Esophagus squamous epithelium (tissue), 5 donors: ENCODE measurements around the gene RNF208. TPM values are rescaled to one million over a fixed set of nuclear protein-coding genes. Genes with fewer than 3 reads are reported as not detected.
A peak's percentile ranks its signal among the peaks of the same experiment; 100 is the strongest.
"Not testable (repeated sequence)": the region's sequence is repeated elsewhere in the genome, so short reads cannot be mapped to it uniquely, and the experiment has no call there.

Source experiments
- DNase-seq: peaks from one replicate; lab custom pipeline; 2025; lab: John Stamatoyannopoulos, UW
- H3K27ac ChIP-seq, 4 donors: fragments of 200-600 bp; sonication (generic); one replicate each; pipeline ENCODE4 v1.5.1; 2016 to 2019; ENCODE audit warnings: mild to moderate bottlenecking in 1 of 4
- H3K27me3 ChIP-seq, 4 donors: fragments of 200-600 bp; sonication (generic); 1 replicate in 3 of 4; 2 replicates in 1 of 4; pipeline versions ENCODE4 v1.5.1 to v1.6.0; 2017 to 2021; ENCODE audit warnings: antibody characterized with exemption in 1 of 4
- H3K36me3 ChIP-seq, 3 donors: fragments of 200-600 bp; sonication (generic); one replicate each; pipeline ENCODE4 v1.5.1; 2016 to 2019
- H3K4me1 ChIP-seq, 3 donors: fragments of 200-600 bp; sonication (generic); one replicate each; pipeline ENCODE4 v1.5.1; 2017 to 2019
- H3K4me3 ChIP-seq, 4 donors: fragments of 200-600 bp; sonication (generic); 1 replicate in 3 of 4; 2 replicates in 1 of 4; pipeline ENCODE4 v1.5.1; 2016 to 2019; ENCODE audit warnings: mild to moderate bottlenecking in 2 of 4, moderate library complexity in 1 of 4
- H3K9me3 ChIP-seq, 3 donors: fragments of 200-600 bp; sonication (generic); one replicate each; pipeline ENCODE4 v1.5.1; 2016 to 2019
- POLR2A ChIP-seq, 4 donors: fragments of 450-650 bp; IDR thresholded peaks; one replicate each; pipeline ENCODE4 v1.6.1; 2017; ENCODE audit warnings: antibody characterized with exemption in 4 of 4, mild to moderate bottlenecking in 4 of 4, moderate library complexity in 3 of 4
- WGBS, 2 donors: methylation state at CpG; one replicate each; pipeline ENCODE4 v1.1.5; 2018; 5-methylcytosine and 5-hydroxymethylcytosine counted together
- intact Hi-C: fragments of 100-400 bp; cut with DNase I; formaldehyde crosslinking; loops from one replicate; pipeline ENCODE4 v1.15.0; 2022
- total RNA-seq, 4 donors: library from RNA; depleted of rRNA; stranded (reverse); fragments of >200 nt; gene quantifications; one replicate each; pipeline ENCODE4 v1.1.0, GENCODE V29; 2016
- TF ChIP-seq, protein P1 (sequence below), 6 experiments: fragments of 450-650 bp in 4 of 6; fragments of 200-600 bp in 2 of 6; sonication (generic) in 2 of 6; IDR thresholded peaks; one replicate each; pipeline ENCODE4 v1.5.1; 2016 to 2019; ENCODE audit warnings: antibody characterized with exemption in 6 of 6, mild to moderate bottlenecking in 4 of 6, moderate library complexity in 4 of 6
- donor health status: DM: yes; HTN: yes; CAD: no.

RNF208 gene
- total RNA-seq, 4 donors from 2014 or later = 2.3 to 3.2 (median 2.5) TPM

DNA sequence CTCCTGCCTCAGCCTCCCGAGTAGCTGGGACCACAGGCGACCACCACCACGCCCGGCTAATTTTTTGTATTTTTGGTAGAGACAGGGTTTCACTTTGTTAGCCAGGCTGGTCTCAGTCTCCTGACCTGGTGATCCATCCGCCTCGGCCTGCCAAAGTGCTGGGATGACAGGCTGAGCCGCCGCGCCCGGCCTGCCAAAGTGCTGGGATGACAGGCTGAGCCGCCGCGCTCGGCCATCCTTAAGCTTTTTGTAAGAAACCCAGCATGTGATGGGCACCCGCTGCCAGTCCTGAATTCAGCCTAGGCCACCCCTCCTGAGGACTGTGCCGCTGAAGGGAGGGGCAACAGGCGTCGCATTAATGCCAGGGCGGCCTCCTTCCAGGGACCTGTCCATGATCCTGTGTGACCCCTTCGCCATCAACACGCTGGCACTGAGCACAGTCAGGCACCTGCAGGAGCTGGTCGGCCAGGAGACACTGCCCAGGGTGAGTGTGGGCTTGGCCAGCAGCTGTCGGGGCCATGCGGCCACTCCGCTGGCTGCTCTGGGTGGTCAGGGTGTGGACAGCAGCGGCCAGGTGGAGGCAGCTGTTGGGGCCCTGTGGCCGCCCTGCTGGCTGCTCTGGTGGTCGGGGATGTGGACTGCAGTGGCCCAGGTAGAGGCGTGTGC lies 43.6 kb upstream of the RNF208 start:
- Histone ChIP-seq H3K27ac (no peak overlapping the region), H3K27me3 (no peaks in the 10 kb centered on the region), H3K4me3 (no peak overlapping the region), H3K4me1 (peaks cover 0 to 33% (median 11%) of the 10 kb centered on the region in 3 donors), H3K36me3 (peaks cover 23 to 87% (median 28%) of the 10 kb centered on the region in 3 donors), H3K9me3 (no peaks in the 10 kb centered on the region)
- DNase-seq = no peak
- intact Hi-C loops = no loop called here
- WGBS, 2 donors = 89 to 100% methylated on average over 1 to 14 of the region's 29 CpGs
- TF ChIP-seq POLR2A (IDR thresholded peaks at IDR 0.05) = no peak
- TF ChIP-seq, protein P1, sequence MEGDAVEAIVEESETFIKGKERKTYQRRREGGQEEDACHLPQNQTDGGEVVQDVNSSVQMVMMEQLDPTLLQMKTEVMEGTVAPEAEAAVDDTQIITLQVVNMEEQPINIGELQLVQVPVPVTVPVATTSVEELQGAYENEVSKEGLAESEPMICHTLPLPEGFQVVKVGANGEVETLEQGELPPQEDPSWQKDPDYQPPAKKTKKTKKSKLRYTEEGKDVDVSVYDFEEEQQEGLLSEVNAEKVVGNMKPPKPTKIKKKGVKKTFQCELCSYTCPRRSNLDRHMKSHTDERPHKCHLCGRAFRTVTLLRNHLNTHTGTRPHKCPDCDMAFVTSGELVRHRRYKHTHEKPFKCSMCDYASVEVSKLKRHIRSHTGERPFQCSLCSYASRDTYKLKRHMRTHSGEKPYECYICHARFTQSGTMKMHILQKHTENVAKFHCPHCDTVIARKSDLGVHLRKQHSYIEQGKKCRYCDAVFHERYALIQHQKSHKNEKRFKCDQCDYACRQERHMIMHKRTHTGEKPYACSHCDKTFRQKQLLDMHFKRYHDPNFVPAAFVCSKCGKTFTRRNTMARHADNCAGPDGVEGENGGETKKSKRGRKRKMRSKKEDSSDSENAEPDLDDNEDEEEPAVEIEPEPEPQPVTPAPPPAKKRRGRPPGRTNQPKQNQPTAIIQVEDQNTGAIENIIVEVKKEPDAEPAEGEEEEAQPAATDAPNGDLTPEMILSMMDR (IDR thresholded peaks at IDR 0.05) = no peak

DNA sequence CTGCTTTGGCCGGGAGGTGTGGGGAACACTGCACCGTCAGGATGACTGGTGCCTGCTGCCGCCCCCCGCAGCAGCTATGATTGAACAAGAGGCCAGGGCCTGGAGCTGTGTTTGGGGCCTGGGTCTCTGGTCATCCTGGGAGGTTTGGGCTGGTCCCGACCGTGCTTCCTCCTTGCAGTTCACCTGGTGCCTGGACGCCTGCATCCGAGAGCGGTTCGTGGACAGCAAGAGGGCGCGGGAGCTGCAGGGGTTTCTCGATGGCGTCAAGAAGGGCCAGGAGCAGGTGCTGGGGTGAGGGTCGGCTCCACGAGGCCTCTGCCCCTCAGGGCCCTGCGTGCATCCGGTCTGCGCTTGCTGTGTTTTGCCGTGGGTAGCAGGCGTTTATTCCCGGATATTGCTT lies 42.0 kb upstream of the RNF208 start:
- Histone ChIP-seq H3K27ac (no peak overlapping the region), H3K9me3 (no peaks in the 10 kb centered on the region), H3K36me3 (peaks cover 23 to 85% (median 28%) of the 10 kb centered on the region in 3 donors), H3K4me1 (peaks cover 0 to 17% (median 4%) of the 10 kb centered on the region in 3 donors), H3K4me3 (no peak overlapping the region), H3K27me3 (no peaks in the 10 kb centered on the region)
- 92 to 96% methylated on average over 8 to 14 of the region's 22 CpGs for WGBS, 2 donors
- TF ChIP-seq, protein P1 (IDR thresholded peaks at IDR 0.05) = no peak
- no peak for TF ChIP-seq POLR2A (IDR thresholded peaks at IDR 0.05)
- intact Hi-C loops = no loop called here
- no peak for DNase-seq

DNA sequence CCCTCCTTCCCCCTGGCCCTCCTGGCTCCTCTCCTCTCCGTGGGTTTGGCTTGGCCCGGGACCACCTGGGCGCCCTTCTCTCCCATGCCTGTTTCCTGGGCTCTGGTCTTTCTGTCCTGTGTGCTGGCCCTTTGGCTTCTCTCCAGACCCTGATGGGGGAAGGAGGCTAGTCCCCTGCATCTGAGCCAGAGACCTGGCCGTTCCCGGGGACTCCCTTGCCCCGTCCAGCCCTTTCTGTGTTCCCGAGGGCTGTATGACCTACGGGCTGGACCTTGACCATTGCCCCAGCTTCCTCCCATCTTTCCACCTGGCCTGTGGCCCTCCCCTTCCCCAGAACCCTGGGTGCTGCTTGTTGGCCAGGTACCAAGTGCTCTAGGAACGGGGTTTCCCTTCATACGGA lies 41.5 kb upstream of the RNF208 start:
- H3K27ac ChIP-seq = no peak overlapping the region
- peaks cover 0 to 11% (median 0%) of the 10 kb centered on the region in 3 donors for H3K4me1 ChIP-seq
- DNase-seq = no peak
- peaks cover 23 to 85% (median 28%) of the 10 kb centered on the region in 3 donors for H3K36me3 ChIP-seq
- TF ChIP-seq POLR2A (IDR thresholded peaks at IDR 0.05) = no peak
- TF ChIP-seq, protein P1 (IDR thresholded peaks at IDR 0.05) = no peak
- WGBS, 2 donors = 84% methylated on average over 9 of the region's 10 CpGs; no CpG with 5 or more reads in 1 of the 2 donors
- no peaks in the 10 kb centered on the region for H3K27me3 ChIP-seq
- no peak overlapping the region for H3K4me3 ChIP-seq
- H3K9me3 ChIP-seq = no peaks in the 10 kb centered on the region
- intact Hi-C loops = no loop called here

DNA sequence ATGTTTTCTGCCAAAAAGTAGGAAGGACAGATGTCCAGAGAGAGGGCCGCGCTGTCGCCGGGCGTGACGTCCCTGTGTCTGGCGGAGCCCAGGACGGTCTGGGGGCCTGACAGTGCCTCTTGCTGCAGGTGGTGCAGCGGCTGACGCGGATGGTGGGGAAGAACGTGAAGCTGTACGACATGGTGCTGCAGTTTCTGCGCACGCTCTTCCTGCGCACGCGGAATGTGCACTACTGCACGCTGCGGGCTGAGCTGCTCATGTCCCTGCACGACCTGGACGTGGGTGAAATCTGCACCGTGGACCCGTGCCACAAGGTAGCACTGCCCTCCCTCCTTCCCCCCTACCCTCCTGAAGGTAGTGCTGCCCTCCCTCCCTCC lies 40.9 kb upstream of the RNF208 start:
- intact Hi-C loops = no loop called here
- no peak for DNase-seq
- H3K9me3 ChIP-seq = no peaks in the 10 kb centered on the region
- H3K4me3 ChIP-seq = no peak overlapping the region
- WGBS, 2 donors = 83 to 85% methylated on average over 8 to 23 of the region's 24 CpGs
- no peak overlapping the region for H3K27ac ChIP-seq
- H3K27me3 ChIP-seq = no peaks in the 10 kb centered on the region
- TF ChIP-seq, protein P1 (IDR thresholded peaks at IDR 0.05) = no peak
- TF ChIP-seq POLR2A (IDR thresholded peaks at IDR 0.05) = no peak
- peaks cover 23 to 85% (median 28%) of the 10 kb centered on the region in 3 donors for H3K36me3 ChIP-seq
- peaks cover 0 to 5% (median 0%) of the 10 kb centered on the region in 3 donors for H3K4me1 ChIP-seq

DNA sequence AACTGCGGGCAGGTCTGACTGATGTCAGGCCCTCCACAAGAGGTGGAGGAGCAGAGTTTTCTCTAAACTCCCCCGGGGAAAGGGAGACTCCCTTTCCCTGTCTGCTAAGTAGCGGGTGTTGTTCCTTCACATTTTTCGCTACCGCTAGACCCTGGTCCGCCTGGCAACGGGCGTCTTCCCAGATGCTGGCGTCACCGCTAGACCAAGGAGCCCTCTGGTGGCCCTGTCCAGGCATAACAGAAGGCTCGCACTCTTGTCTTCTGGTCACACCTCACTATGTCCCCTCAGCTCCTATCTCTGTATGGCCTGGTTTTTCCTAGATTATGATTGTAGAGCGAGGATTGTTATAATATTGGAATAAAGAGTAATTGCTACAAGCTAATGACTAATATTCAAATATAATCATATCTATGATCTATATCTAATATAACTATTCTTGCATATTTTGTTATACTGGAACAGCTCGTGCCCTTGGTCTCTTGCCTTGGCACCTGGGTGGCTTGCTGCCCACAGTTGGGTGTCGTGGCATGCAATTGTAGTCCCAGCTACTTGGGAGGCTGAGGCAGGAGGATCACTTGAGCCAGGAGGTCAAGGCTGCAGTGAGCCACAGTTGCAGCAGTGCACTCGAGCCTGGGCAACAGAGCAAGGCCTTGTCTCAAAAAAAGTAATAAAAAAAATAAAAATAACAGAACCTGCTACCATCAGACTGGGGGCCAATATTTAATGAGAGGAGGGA lies 40.3 kb upstream of the RNF208 start:
- WGBS, 2 donors = 33 to 46% methylated on average over 15 of the region's 15 CpGs
- H3K9me3 ChIP-seq, H3K27me3 ChIP-seq, intact Hi-C loops, H3K27ac ChIP-seq, DNase-seq, H3K4me1 ChIP-seq, H3K4me3 ChIP-seq: not testable (repeated sequence)
- peaks cover 23 to 85% (median 28%) of the 10 kb centered on the region in 3 donors for H3K36me3 ChIP-seq
- TF ChIP-seq, protein P1 (IDR thresholded peaks at IDR 0.05) = peak; percentile 10 to 52 (median 34)
